Measurements from ENCODE around the gene INF2.
A peak's percentile ranks its signal among the peaks of the same experiment; 100 is the strongest.

Gene INF2

GRCh38 chr14:104685998-104686610 is 3.3 kb upstream of the INF2 start:
- in situ Hi-C loops (cut with HindIII; ENCODE audit: low sequenced_read_pairs), result no loop called here
- no peak overlapping the region for H3K4me3 ChIP-seq (ENCODE audit: low read depth, low read length)
- DNase-seq (ENCODE audit: low read depth), result no peak
- TF ChIP-seq CTCF (IDR thresholded peaks at IDR 0.05; ENCODE audit: low read depth, low read length, missing control alignments), result no peak

GRCh38 chr14:104686624-104687517 is 2.5 kb upstream of the INF2 start:
- TF ChIP-seq CTCF (IDR thresholded peaks at IDR 0.05; ENCODE audit: low read depth, low read length, missing control alignments), result no peak
- in situ Hi-C loops (cut with HindIII; ENCODE audit: low sequenced_read_pairs), result no loop called here
- no peak for DNase-seq (ENCODE audit: low read depth)
- no peak overlapping the region for H3K4me3 ChIP-seq (ENCODE audit: low read depth, low read length)

- DNase-seq (ENCODE audit: low read depth), result no peak
- H3K4me3 ChIP-seq (ENCODE audit: low read depth, low read length), result no peak overlapping the region
- in situ Hi-C loops (cut with HindIII; ENCODE audit: low sequenced_read_pairs), result no loop called here
- no peak for TF ChIP-seq CTCF (IDR thresholded peaks at IDR 0.05; ENCODE audit: low read depth, low read length, missing control alignments)
Observed at GRCh38 chr14:104687601-104688504, 1.6 kb upstream of the INF2 start.

- in situ Hi-C loops (cut with HindIII; ENCODE audit: low sequenced_read_pairs), result no loop called here
- no peak for DNase-seq (ENCODE audit: low read depth)
- TF ChIP-seq CTCF (IDR thresholded peaks at IDR 0.05; ENCODE audit: low read depth, low read length, missing control alignments), result no peak
- H3K4me3 ChIP-seq (ENCODE audit: low read depth, low read length), result peak overlapping the region; percentile 77
Observed at GRCh38 chr14:104688505-104689108, 811 bp upstream of the INF2 start.

GRCh38 chr14:104689881-104690711 is 678 bp downstream of the INF2 start:
- no peak for TF ChIP-seq CTCF (IDR thresholded peaks at IDR 0.05; ENCODE audit: low read depth, low read length, missing control alignments)
- DNase-seq (ENCODE audit: low read depth), result no peak
- H3K4me3 ChIP-seq (ENCODE audit: low read depth, low read length), result peak overlapping the region; percentile 77
- in situ Hi-C loops (cut with HindIII; ENCODE audit: low sequenced_read_pairs), result no loop called here
